Mesenchymal stem cell (in vitro differentiated cells and primary cell): Measurements from ENCODE around the gene GPBAR1.
A peak's percentile ranks its signal among the peaks of the same experiment; 100 is the strongest.

ENCODE experiments used
- DNase-seq: peaks from one replicate; pipeline ENCODE4 v3.0.0-alpha.2; 2013
- H2AFZ ChIP-seq: one replicate; pipeline ENCODE4 v1.6.1; 2013; ENCODE audit warnings: low read depth, mild to moderate bottlenecking, control low read depth, inconsistent platforms, low read length, moderate library complexity
- H2AK5ac ChIP-seq: 2 replicates; pipeline ENCODE4 v1.6.1; 2013; ENCODE audit warnings: low read length, moderate library complexity, mild to moderate bottlenecking, inconsistent platforms; ENCODE audit not compliant: severe bottlenecking
- H2BK120ac ChIP-seq: one replicate; pipeline ENCODE4 v1.6.1; 2013; ENCODE audit warnings: low read depth, mild to moderate bottlenecking, inconsistent platforms, low read length, moderate library complexity
- H2BK12ac ChIP-seq, 2 experiments: one replicate each; pipeline ENCODE4 v1.6.1; 2013; ENCODE audit warnings: inconsistent platforms in 2 of 2, low read length in 2 of 2, mild to moderate bottlenecking in 2 of 2, moderate library complexity in 2 of 2, control low read depth in 1 of 2
- H2BK15ac ChIP-seq: one replicate; pipeline ENCODE4 v1.6.1; 2013; ENCODE audit warnings: mild to moderate bottlenecking, low read depth, inconsistent platforms; ENCODE audit not compliant: poor library complexity, severe bottlenecking
- H2BK5ac ChIP-seq: 2 replicates; pipeline ENCODE4 v1.6.1; 2013; ENCODE audit warnings: low read depth, mild to moderate bottlenecking, low read length, control low read depth, inconsistent platforms; ENCODE audit not compliant: poor library complexity, severe bottlenecking
- H3K14ac ChIP-seq, 2 experiments: one replicate each; pipeline ENCODE4 v1.6.1; 2013; ENCODE audit warnings: inconsistent platforms in 2 of 2, low read length in 2 of 2, control low read depth in 1 of 2, mild to moderate bottlenecking in 1 of 2, moderate library complexity in 1 of 2
- H3K18ac ChIP-seq, 2 experiments: one replicate each; pipeline ENCODE4 v1.6.1; 2013; ENCODE audit warnings: inconsistent platforms in 2 of 2, low read length in 2 of 2, control low read depth in 1 of 2, low read depth in 1 of 2, mild to moderate bottlenecking in 1 of 2
- H3K23ac ChIP-seq, 2 experiments: one replicate each; pipeline ENCODE4 v1.6.1; 2013; ENCODE audit warnings: inconsistent platforms in 2 of 2, low read length in 2 of 2, mild to moderate bottlenecking in 2 of 2, moderate library complexity in 2 of 2, control low read depth in 1 of 2
- H3K27ac ChIP-seq: 2 replicates; pipeline ENCODE4 v1.5.1; 2013; ENCODE audit warnings: mild to moderate bottlenecking, moderate library complexity, low read length, control low read depth, inconsistent platforms; ENCODE audit not compliant: poor library complexity, severe bottlenecking
- H3K27me3 ChIP-seq, 2 experiments: 2 replicates each; pipeline versions ENCODE4 v1.6.1 to v1.7.0; 2013; ENCODE audit warnings: low read length in 2 of 2, mild to moderate bottlenecking in 2 of 2, moderate library complexity in 2 of 2, control low read depth in 1 of 2, inconsistent platforms in 1 of 2; ENCODE audit not compliant: control insufficient read depth in 1 of 2, insufficient read depth in 1 of 2
- H3K36me3 ChIP-seq, 2 experiments: 2 replicates each; pipeline versions ENCODE4 v1.6.1 to v1.7.0; 2013; ENCODE audit warnings: low read length in 2 of 2, control low read depth in 1 of 2, inconsistent platforms in 1 of 2, low read depth in 1 of 2, mild to moderate bottlenecking in 1 of 2; ENCODE audit not compliant: insufficient read depth in 2 of 2, control insufficient read depth in 1 of 2
- H3K4ac ChIP-seq, 2 experiments: one replicate each; pipeline ENCODE4 v1.6.1; 2013; ENCODE audit warnings: inconsistent platforms in 2 of 2, low read length in 2 of 2, mild to moderate bottlenecking in 2 of 2, moderate library complexity in 2 of 2, control low read depth in 1 of 2, low read depth in 1 of 2
- H3K4me1 ChIP-seq: 2 replicates; pipeline ENCODE4 v1.6.1; 2013; ENCODE audit warnings: low read depth, low read length, control low read depth; ENCODE audit not compliant: control insufficient read depth, insufficient read depth
- H3K4me2 ChIP-seq: 2 replicates; pipeline ENCODE4 v1.6.1; 2013; ENCODE audit warnings: low read length, mild to moderate bottlenecking, inconsistent platforms; ENCODE audit not compliant: poor library complexity, severe bottlenecking
- H3K4me3 ChIP-seq, 2 experiments: 2 replicates each; pipeline versions ENCODE4 v1.5.1 to v1.7.0; 2013; ENCODE audit warnings: low read length in 2 of 2, mild to moderate bottlenecking in 2 of 2, control low read depth in 1 of 2, low read depth in 1 of 2; ENCODE audit not compliant: insufficient read depth in 1 of 2
- H3K79me1 ChIP-seq: replicated peaks from 2 replicates; pipeline ENCODE4 v1.6.1; 2013; ENCODE audit warnings: mild to moderate bottlenecking, control low read depth, low read length, inconsistent platforms; ENCODE audit not compliant: poor library complexity, severe bottlenecking
- H3K9ac ChIP-seq: 2 replicates; pipeline ENCODE4 v1.7.0; 2013; ENCODE audit warnings: mild to moderate bottlenecking, low read length, moderate library complexity
- H3K9me3 ChIP-seq: 2 replicates; pipeline ENCODE4 v1.7.0; 2013; ENCODE audit warnings: mild to moderate bottlenecking, low read length; ENCODE audit not compliant: control insufficient read depth
- H4K8ac ChIP-seq: one replicate; pipeline ENCODE4 v1.6.1; 2013; ENCODE audit warnings: inconsistent platforms, mild to moderate bottlenecking, low read length, moderate library complexity
- H4K91ac ChIP-seq: one replicate; pipeline ENCODE4 v1.6.1; 2013; ENCODE audit warnings: mild to moderate bottlenecking, low read length, inconsistent platforms
- WGBS: methylation state at CpG from one replicate; pipeline ENCODE4 v1.1.7; 2013; ENCODE audit warnings: mixed read lengths; 5-methylcytosine and 5-hydroxymethylcytosine counted together

The GPBAR1 gene

GRCh38 chr2:218245214-218245613 lies 15.6 kb upstream of the GPBAR1 start:
- H2BK12ac ChIP-seq, result no peak overlapping the region
- H3K4me1 ChIP-seq, result peaks cover 5% of the 10 kb centered on the region
- no peak overlapping the region for H4K91ac ChIP-seq
- no peak overlapping the region for H2AFZ ChIP-seq
- H3K4me2 ChIP-seq, result no peak overlapping the region
- 100% methylated on average over 4 of the region's 5 CpGs for WGBS
- peaks cover 28% of the 10 kb centered on the region for H3K79me1 ChIP-seq
- no peaks in the 10 kb centered on the region for H3K9me3 ChIP-seq
- H3K27ac ChIP-seq, result no peak overlapping the region
- no peak overlapping the region for H2BK5ac ChIP-seq
- H4K8ac ChIP-seq, result no peak overlapping the region
- DNase-seq, result no peak
- H2AK5ac ChIP-seq, result no peak overlapping the region
- H3K14ac ChIP-seq, result no peak overlapping the region
- no peak overlapping the region for H3K23ac ChIP-seq
- H3K18ac ChIP-seq, result no peak overlapping the region
- H2BK120ac ChIP-seq, result no peak overlapping the region
- H3K27me3 ChIP-seq, result no peaks in the 10 kb centered on the region
- H3K36me3 ChIP-seq, result peaks cover 53 to 95% of the 10 kb centered on the region in 2 experiments
- no peak overlapping the region for H3K9ac ChIP-seq
- H3K4ac ChIP-seq, result no peak overlapping the region
- no peak overlapping the region for H2BK15ac ChIP-seq
- H3K4me3 ChIP-seq, result no peak overlapping the region

GRCh38 chr2:218249691-218250090 lies 11.1 kb upstream of the GPBAR1 start:
- Histone ChIP-seq H4K8ac (peak overlapping the region; percentile 71), H2AK5ac (no peak overlapping the region), H3K4ac (no peak overlapping the region), H3K4me3 (no peak overlapping the region), H3K9me3 (no peaks in the 10 kb centered on the region), H2AFZ (no peak overlapping the region), H3K27ac (no peak overlapping the region), H2BK15ac (no peak overlapping the region), H2BK12ac (no peak overlapping the region), H3K79me1 (peaks cover 33% of the 10 kb centered on the region), H3K27me3 (no peaks in the 10 kb centered on the region), H2BK120ac (no peak overlapping the region), H3K14ac (no peak overlapping the region), H2BK5ac (no peak overlapping the region), H3K36me3 (peaks cover 82 to 97% of the 10 kb centered on the region in 2 experiments), H3K9ac (no peak overlapping the region), H4K91ac (no peak overlapping the region), H3K23ac (no peak overlapping the region), H3K18ac (no peak overlapping the region), H3K4me1 (peaks cover 6% of the 10 kb centered on the region), H3K4me2 (no peak overlapping the region)
- 98% methylated on average over 13 of the region's 13 CpGs for WGBS
- DNase-seq, result no peak

- peaks cover 79 to 96% of the 10 kb centered on the region in 2 experiments for H3K36me3 ChIP-seq
- H3K23ac ChIP-seq, result no peak overlapping the region
- H3K27ac ChIP-seq, result no peak overlapping the region
- no peak overlapping the region for H2BK120ac ChIP-seq
- no peaks in the 10 kb centered on the region for H3K9me3 ChIP-seq
- no peak overlapping the region for H4K91ac ChIP-seq
- H3K4me3 ChIP-seq, result peak overlapping the region in 1 of 2 experiments; percentile 0
- no peak overlapping the region for H3K4ac ChIP-seq
- H3K9ac ChIP-seq, result peak overlapping the region; percentile 68
- H2BK5ac ChIP-seq, result no peak overlapping the region
- no peak overlapping the region for H3K14ac ChIP-seq
- H3K4me2 ChIP-seq, result no peak overlapping the region
- H3K18ac ChIP-seq, result no peak overlapping the region
- no peaks in the 10 kb centered on the region for H3K27me3 ChIP-seq
- H3K79me1 ChIP-seq, result peaks cover 34% of the 10 kb centered on the region
- WGBS, result 92% methylated on average over 7 of the region's 7 CpGs
- H4K8ac ChIP-seq, result no peak overlapping the region
- H2BK12ac ChIP-seq, result no peak overlapping the region
- H2AK5ac ChIP-seq, result no peak overlapping the region
- peaks cover 3% of the 10 kb centered on the region for H3K4me1 ChIP-seq
- no peak overlapping the region for H2BK15ac ChIP-seq
- H2AFZ ChIP-seq, result no peak overlapping the region
- no peak for DNase-seq
Observed at GRCh38 chr2:218252509-218253231, 8.1 kb upstream of the GPBAR1 start.

GRCh38 chr2:218253232-218253625 lies 7.6 kb upstream of the GPBAR1 start:
- H2BK5ac ChIP-seq, result no peak overlapping the region
- WGBS, result 94% methylated on average over 5 of the region's 5 CpGs
- no peak overlapping the region for H3K4me2 ChIP-seq
- no peaks in the 10 kb centered on the region for H3K9me3 ChIP-seq
- H4K91ac ChIP-seq, result no peak overlapping the region
- H3K9ac ChIP-seq, result peak overlapping the region; percentile 68
- no peak for DNase-seq
- no peak overlapping the region for H4K8ac ChIP-seq
- H3K4me3 ChIP-seq, result no peak overlapping the region
- H3K79me1 ChIP-seq, result peaks cover 30% of the 10 kb centered on the region
- peaks cover 3% of the 10 kb centered on the region for H3K4me1 ChIP-seq
- peaks cover 74 to 91% of the 10 kb centered on the region in 2 experiments for H3K36me3 ChIP-seq
- no peak overlapping the region for H3K23ac ChIP-seq
- H2BK120ac ChIP-seq, result no peak overlapping the region
- no peaks in the 10 kb centered on the region for H3K27me3 ChIP-seq
- no peak overlapping the region for H3K27ac ChIP-seq
- no peak overlapping the region for H2AK5ac ChIP-seq
- H3K18ac ChIP-seq, result no peak overlapping the region
- no peak overlapping the region for H3K4ac ChIP-seq
- no peak overlapping the region for H2BK15ac ChIP-seq
- no peak overlapping the region for H2BK12ac ChIP-seq
- H2AFZ ChIP-seq, result no peak overlapping the region
- no peak overlapping the region for H3K14ac ChIP-seq
